LNCaP clone FGC (cell line): ENCODE measurements around the gene CLDN1.

Source experiments
- DNase-seq: peaks from one replicate; pipeline ENCODE4 v3.0.0-alpha.2; 2011; ENCODE audit warnings: low read depth
- H3K4me3 ChIP-seq: 2 replicates; pipeline ENCODE4 v1.5.1; 2011; ENCODE audit warnings: mild to moderate bottlenecking, low read depth, low read length, control low read depth
- TF ChIP-seq, protein P1 (sequence below): IDR thresholded peaks from 2 replicates; pipeline ENCODE4 v1.5.1; 2012; ENCODE audit warnings: mild to moderate bottlenecking; ENCODE audit not compliant: control insufficient read depth, insufficient read depth; ENCODE audit errors: extremely low read depth

CLDN1 gene

DNA sequence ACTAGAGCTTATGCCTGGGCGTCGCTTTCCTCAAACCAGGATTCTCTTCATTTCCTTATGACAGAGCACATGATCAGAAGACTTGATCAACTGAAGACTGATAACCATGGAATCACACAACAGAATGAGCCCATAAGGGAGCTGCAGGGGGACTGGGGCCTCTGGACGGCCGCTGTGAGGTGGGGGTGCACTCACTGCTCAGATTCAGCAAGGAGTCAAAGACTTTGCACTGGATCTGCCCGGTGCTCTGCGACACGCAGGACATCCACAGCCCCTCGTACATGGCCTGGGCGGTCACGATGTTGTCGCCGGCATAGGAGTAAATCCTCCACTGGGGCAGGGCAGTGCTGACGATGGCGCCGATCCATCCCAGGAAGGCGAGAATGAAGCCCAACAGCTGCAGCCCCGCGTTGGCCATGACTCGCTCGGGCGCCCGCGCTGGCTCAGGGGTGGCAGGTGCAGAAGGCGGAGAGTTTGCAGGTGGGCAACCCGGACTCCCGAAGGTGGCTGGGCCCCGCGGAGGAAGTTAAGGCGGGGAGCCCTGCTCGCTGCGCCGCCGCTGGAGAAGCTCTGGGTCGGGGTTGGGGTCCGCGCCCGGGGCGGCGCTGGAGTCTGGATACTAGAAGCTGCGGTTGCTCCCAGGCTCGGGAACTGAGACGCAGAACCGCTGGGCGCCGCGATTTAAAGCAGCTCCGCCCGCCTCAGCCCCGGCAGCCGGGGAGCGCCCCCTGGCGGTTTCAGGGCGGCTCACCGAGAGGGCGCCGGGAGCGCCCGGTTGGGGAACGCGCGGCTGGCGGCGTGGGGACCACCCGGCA is at the start of gene CLDN1:
CLDN1 (minus strand) TSS at position 658 of the 815 bp plus-strand sequence; CDS start at position 418, 240 bp downstream.
- TF ChIP-seq, protein P1, sequence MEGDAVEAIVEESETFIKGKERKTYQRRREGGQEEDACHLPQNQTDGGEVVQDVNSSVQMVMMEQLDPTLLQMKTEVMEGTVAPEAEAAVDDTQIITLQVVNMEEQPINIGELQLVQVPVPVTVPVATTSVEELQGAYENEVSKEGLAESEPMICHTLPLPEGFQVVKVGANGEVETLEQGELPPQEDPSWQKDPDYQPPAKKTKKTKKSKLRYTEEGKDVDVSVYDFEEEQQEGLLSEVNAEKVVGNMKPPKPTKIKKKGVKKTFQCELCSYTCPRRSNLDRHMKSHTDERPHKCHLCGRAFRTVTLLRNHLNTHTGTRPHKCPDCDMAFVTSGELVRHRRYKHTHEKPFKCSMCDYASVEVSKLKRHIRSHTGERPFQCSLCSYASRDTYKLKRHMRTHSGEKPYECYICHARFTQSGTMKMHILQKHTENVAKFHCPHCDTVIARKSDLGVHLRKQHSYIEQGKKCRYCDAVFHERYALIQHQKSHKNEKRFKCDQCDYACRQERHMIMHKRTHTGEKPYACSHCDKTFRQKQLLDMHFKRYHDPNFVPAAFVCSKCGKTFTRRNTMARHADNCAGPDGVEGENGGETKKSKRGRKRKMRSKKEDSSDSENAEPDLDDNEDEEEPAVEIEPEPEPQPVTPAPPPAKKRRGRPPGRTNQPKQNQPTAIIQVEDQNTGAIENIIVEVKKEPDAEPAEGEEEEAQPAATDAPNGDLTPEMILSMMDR = peak; percentile 92
- peak within 1 kb of the TSS; percentile 40 for H3K4me3 ChIP-seq
- DNase-seq = no peak

GRCh38 chr3:190371152-190371551 is 48.9 kb upstream of the CLDN1 start:
- no peak for DNase-seq
- no peak overlapping the region for H3K4me3 ChIP-seq
- TF ChIP-seq, protein P1 = no peak

DNA sequence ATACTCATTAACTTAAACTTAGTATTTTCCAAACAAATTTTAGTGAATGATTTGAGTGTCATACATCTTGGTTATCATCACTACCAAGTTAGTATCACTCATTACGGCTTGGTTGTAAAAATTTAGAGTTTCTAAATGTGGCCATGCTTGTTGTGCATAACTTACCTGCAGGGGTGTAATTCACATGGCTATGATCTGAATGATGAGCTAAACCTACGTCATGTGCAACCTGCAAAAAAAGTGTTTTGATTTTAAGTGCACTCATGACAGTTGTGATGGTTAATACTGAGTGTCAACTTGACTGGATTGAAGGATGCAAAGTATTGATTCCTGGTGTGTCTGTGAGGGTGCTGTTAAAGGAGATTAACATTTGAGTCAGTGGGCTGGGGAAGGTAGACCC is 48.1 kb upstream of the CLDN1 start:
- H3K4me3 ChIP-seq = no peak overlapping the region
- TF ChIP-seq, protein P1 = no peak
- DNase-seq = no peak

DNA sequence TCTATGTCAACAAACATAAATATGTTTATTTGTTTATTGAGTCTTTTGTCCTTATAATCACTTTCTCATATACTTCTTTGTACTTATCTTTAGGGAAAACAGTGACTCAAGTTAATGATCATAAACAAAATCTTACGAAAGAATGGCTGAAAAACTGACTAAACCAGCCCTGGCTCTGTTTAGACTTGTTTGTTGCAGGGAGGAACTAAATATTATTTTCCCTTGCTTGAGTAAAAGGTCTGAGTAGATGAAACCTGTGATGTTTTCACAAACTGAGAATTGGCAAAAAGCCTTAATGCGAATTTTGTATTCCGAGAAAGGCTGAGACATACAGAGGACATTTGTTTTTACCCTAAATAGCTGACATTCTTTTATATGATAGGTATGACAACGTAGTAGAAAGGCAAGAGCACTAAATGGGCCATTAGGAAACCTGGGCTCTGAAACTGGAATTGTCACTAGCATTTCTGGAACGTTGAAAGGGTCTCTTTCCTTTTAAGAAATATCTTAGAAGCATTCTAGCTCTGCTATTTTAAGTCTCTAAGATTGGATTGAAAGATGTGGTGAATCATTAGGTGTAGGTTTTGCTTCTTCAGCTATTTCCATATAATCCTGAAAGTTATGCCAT is 47.5 kb upstream of the CLDN1 start:
- H3K4me3 ChIP-seq = no peak overlapping the region
- TF ChIP-seq, protein P1 = no peak
- no peak for DNase-seq

DNA sequence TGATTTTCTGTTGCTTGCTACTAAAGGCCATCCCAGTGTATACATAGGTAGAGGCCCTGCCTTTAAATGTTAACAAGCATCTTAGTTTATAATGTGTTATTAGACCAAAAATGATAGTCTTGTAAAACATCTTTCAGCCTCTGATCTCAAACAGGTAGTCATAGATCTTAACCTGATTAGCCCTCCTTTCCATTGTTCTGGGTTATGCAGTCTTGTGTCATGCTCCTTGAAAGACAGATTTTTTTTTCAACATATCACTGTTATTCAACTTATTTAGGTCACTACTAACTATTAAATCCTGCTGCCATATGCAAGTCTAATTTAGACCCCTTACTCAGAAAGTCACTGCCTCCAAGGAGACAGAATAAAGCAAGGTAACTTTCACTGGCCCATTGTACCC is 46.6 kb upstream of the CLDN1 start:
- no peak overlapping the region for H3K4me3 ChIP-seq
- DNase-seq = no peak
- TF ChIP-seq, protein P1 = no peak

DNA sequence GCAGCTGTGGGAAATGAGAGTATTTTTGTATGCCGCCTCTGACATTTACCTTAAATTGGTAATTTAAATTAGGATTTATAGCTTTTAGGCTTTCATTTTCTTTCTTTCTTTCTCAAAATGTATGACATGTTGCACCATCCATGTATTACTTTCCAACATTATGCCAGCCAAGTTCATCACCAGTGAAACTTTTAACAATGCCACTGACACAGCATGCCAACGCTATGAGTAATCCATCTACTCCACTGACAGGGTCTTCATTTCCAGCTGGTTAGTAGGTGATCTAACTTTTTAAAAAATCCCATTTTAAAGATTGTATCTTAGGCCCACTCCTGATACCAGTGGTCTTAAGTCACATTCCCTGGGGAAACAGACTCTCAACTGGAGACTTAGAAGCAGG is 43.9 kb upstream of the CLDN1 start:
- no peak for DNase-seq
- no peak overlapping the region for H3K4me3 ChIP-seq
- TF ChIP-seq, protein P1 = no peak

DNA sequence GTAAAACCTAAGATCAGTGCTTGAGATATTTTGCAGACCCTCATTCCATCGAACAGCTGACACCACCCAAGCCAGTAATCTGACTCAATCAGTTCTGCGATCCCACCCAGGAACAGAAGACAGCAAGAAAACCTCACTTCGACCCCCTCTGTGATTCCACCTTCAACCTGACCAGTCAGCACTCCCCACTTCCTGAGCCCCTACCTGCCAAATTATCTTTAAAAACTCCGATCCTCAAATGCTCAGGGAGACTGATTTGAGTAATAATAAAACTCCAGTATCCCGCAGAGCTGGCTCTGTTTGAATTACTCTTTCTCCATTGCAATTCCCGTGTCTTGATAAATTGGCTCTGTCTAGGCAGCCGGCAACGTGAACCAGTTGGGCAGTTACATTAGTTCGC is 40.0 kb upstream of the CLDN1 start:
- H3K4me3 ChIP-seq = no peak overlapping the region
- TF ChIP-seq, protein P1 = no peak
- no peak for DNase-seq
